SK-N-SH treated with all-trans-retinoic acid at 6 μM for 48 hours (cell line): ENCODE results near the gene PARP8.
"Not testable (repeated sequence)": the region's sequence is repeated elsewhere in the genome, so short reads cannot be mapped to it uniquely, and the experiment has no call there.

ENCODE experiments used
- ATAC-seq: fragments of 200-7000 bp; cut with Tn5 transposase; 3 replicates; pipeline ENCODE4 v1.9.1; 2020; ENCODE audit warnings: mild to moderate bottlenecking, moderate library complexity
- ARNTL ChIP-seq: fragments of 450-650 bp; formaldehyde crosslinking; IDR thresholded peaks from 2 replicates; pipeline ENCODE4 v1.5.0; 2020; ENCODE audit warnings: low read depth, mild to moderate bottlenecking, moderate library complexity, borderline replicate concordance
- BACH2 ChIP-seq: fragments of 250-450 bp; sonication (Bioruptor Pico); IDR thresholded peaks from 2 replicates; pipeline ENCODE4 v1.9.0; 2021; ENCODE audit warnings: mild to moderate bottlenecking, borderline replicate concordance
- CREB5 ChIP-seq: fragments of 250-450 bp; sonication (Bioruptor Pico); IDR thresholded peaks from 2 replicates; pipeline ENCODE4 v1.5.1; 2020; ENCODE audit warnings: low read depth, mild to moderate bottlenecking, moderate library complexity
- CSDC2 ChIP-seq: fragments of 250-450 bp; sonication (Bioruptor Pico); IDR thresholded peaks from 2 replicates; pipeline ENCODE4 v1.5.0; 2020; ENCODE audit warnings: mild to moderate bottlenecking, moderate library complexity
- ESRRG ChIP-seq: fragments of 250-450 bp; sonication (Bioruptor Pico); IDR thresholded peaks from 2 replicates; pipeline ENCODE4 v1.6.1; 2021; ENCODE audit warnings: mild to moderate bottlenecking
- GLIS3 ChIP-seq: fragments of 250-450 bp; sonication (Bioruptor Pico); IDR thresholded peaks from 2 replicates; pipeline ENCODE4 v1.5.0; 2020; ENCODE audit warnings: mild to moderate bottlenecking, moderate library complexity
- ISL1 ChIP-seq: fragments of 250-450 bp; sonication (Bioruptor Pico); IDR thresholded peaks from 2 replicates; pipeline ENCODE4 v2.1.2; 2022; ENCODE audit warnings: mild to moderate bottlenecking, moderate library complexity
- OSR1 ChIP-seq: fragments of 250-450 bp; sonication (Bioruptor Pico); IDR thresholded peaks from 2 replicates; pipeline ENCODE4 v1.8.0; 2022; ENCODE audit warnings: moderate library complexity, mild to moderate bottlenecking, inconsistent platforms
- PATZ1 ChIP-seq: fragments of 250-450 bp; sonication (Bioruptor Pico); IDR thresholded peaks from 2 replicates; pipeline ENCODE4 v1.8.0; 2020; ENCODE audit warnings: mild to moderate bottlenecking, moderate library complexity, borderline replicate concordance
- POU6F1 ChIP-seq: fragments of 250-450 bp; sonication (Bioruptor Pico); IDR thresholded peaks from 2 replicates; pipeline ENCODE4 v1.8.0; 2021; ENCODE audit warnings: low read depth, mild to moderate bottlenecking, moderate library complexity, borderline replicate concordance
- PPARA ChIP-seq: fragments of 250-450 bp; sonication (Bioruptor Pico); IDR thresholded peaks from 2 replicates; pipeline ENCODE4 v1.5.0; 2020; ENCODE audit warnings: mild to moderate bottlenecking, borderline replicate concordance
- RARB ChIP-seq: fragments of 250-450 bp; sonication (Bioruptor Pico); IDR thresholded peaks from 2 replicates; pipeline ENCODE4 v1.8.0; 2021; ENCODE audit warnings: mild to moderate bottlenecking, moderate library complexity
- SNAI2 ChIP-seq: fragments of 250-450 bp; sonication (Bioruptor Pico); IDR thresholded peaks from 2 replicates; pipeline ENCODE4 v1.5.0; 2020; ENCODE audit warnings: mild to moderate bottlenecking, moderate library complexity
- TCF4 ChIP-seq: fragments of 250-450 bp; sonication (Bioruptor Pico); IDR thresholded peaks from 2 replicates; pipeline ENCODE4 v1.8.0; 2021; ENCODE audit warnings: mild to moderate bottlenecking, moderate library complexity, borderline replicate concordance
- TOX ChIP-seq: fragments of 250-450 bp; sonication (Bioruptor Pico); IDR thresholded peaks from 2 replicates; pipeline ENCODE4 v1.8.0; 2021; ENCODE audit warnings: mild to moderate bottlenecking, moderate library complexity, borderline replicate concordance
- TSHZ2 ChIP-seq: fragments of 250-450 bp; sonication (Bioruptor Pico); IDR thresholded peaks from 2 replicates; pipeline ENCODE4 v1.5.0; 2020; ENCODE audit warnings: mild to moderate bottlenecking, moderate library complexity
- ZC3H10 ChIP-seq: fragments of 250-450 bp; sonication (Bioruptor Pico); IDR thresholded peaks from 2 replicates; pipeline ENCODE4 v1.5.1; 2021; ENCODE audit warnings: mild to moderate bottlenecking, moderate library complexity
- ZFP3 ChIP-seq: fragments of 250-450 bp; sonication (Bioruptor Pico); IDR thresholded peaks from 2 replicates; pipeline ENCODE4 v1.5.0; 2020; ENCODE audit warnings: mild to moderate bottlenecking, moderate library complexity
- ZNF565 ChIP-seq: fragments of 450-650 bp; formaldehyde crosslinking; conservative IDR thresholded peaks from 2 replicates; pipeline ENCODE4 v1.5.0; 2020; ENCODE audit warnings: low read depth, mild to moderate bottlenecking, moderate library complexity
- ZNF70 ChIP-seq: fragments of 450-650 bp; formaldehyde crosslinking; IDR thresholded peaks from 2 replicates; pipeline ENCODE4 v1.5.0; 2020; ENCODE audit warnings: mild to moderate bottlenecking, moderate library complexity
- ZNF8 ChIP-seq: fragments of 450-650 bp; formaldehyde crosslinking; IDR thresholded peaks from 2 replicates; pipeline ENCODE4 v1.5.0; 2020; ENCODE audit warnings: mild to moderate bottlenecking, moderate library complexity

The PARP8 gene

GRCh38 chr5:50768634-50769033, 102.2 kb downstream of the PARP8 start:
- no peak for ATAC-seq
- TF ChIP-seq TSHZ2 (CRISPR knock-in tag), result no peak
- no peak for TF ChIP-seq OSR1 (CRISPR knock-in tag)
- no peak for TF ChIP-seq ZNF565
- no peak for TF ChIP-seq BACH2
- TF ChIP-seq TOX (CRISPR knock-in tag), result no peak
- no peak for TF ChIP-seq SNAI2
- no peak for TF ChIP-seq ARNTL (CRISPR knock-in tag)
- TF ChIP-seq GLIS3 (CRISPR knock-in tag), result no peak
- no peak for TF ChIP-seq RARB
- no peak for TF ChIP-seq CSDC2 (CRISPR knock-in tag)

GRCh38 chr5:50770441-50770840, 104.0 kb downstream of the PARP8 start:
- TF ChIP-seq OSR1 (CRISPR knock-in tag), result no peak
- TF ChIP-seq POU6F1 (CRISPR knock-in tag), result no peak
- TF ChIP-seq PPARA, result no peak
- TF ChIP-seq TOX (CRISPR knock-in tag), result no peak
- no peak for TF ChIP-seq BACH2
- no peak for TF ChIP-seq ESRRG (CRISPR knock-in tag)
- no peak for TF ChIP-seq ZNF8
- no peak for TF ChIP-seq PATZ1
- no peak for TF ChIP-seq TSHZ2 (CRISPR knock-in tag)
- TF ChIP-seq TCF4 (CRISPR knock-in tag), result no peak
- TF ChIP-seq ZC3H10, result no peak
- no peak for TF ChIP-seq ZNF70
- TF ChIP-seq ARNTL (CRISPR knock-in tag), result no peak
- no peak for TF ChIP-seq ZFP3 (CRISPR knock-in tag)
- TF ChIP-seq, all 23 proteins: peak for 0
- ATAC-seq, result no peak

GRCh38 chr5:50774446-50775175, 108.2 kb downstream of the PARP8 start:
- not testable (repeated sequence) for ATAC-seq

- ATAC-seq, result no peak
- TF ChIP-seq ZC3H10 (no peak), PPARA (no peak), GLIS3 (CRISPR knock-in tag) (no peak), ISL1 (CRISPR knock-in tag) (no peak), OSR1 (CRISPR knock-in tag) (no peak), BACH2 (no peak), RARB (no peak), TSHZ2 (CRISPR knock-in tag) (no peak), CREB5 (CRISPR knock-in tag) (no peak), ARNTL (CRISPR knock-in tag) (no peak), ESRRG (CRISPR knock-in tag) (no peak), ZFP3 (CRISPR knock-in tag) (no peak), ZNF8 (no peak)
These were observed 119.6 kb downstream of the PARP8 start for GRCh38 chr5:50786073-50786472.
